Fibroblast of peridontal ligament (primary cell): ENCODE results near the gene NMNAT2.
A peak's percentile ranks its signal among the peaks of the same experiment; 100 is the strongest.

Source experiments
- DNase-seq: peaks from one replicate; pipeline ENCODE4 v3.0.0-alpha.2; 2010; ENCODE audit errors: extremely low read depth

The NMNAT2 gene

DNA sequence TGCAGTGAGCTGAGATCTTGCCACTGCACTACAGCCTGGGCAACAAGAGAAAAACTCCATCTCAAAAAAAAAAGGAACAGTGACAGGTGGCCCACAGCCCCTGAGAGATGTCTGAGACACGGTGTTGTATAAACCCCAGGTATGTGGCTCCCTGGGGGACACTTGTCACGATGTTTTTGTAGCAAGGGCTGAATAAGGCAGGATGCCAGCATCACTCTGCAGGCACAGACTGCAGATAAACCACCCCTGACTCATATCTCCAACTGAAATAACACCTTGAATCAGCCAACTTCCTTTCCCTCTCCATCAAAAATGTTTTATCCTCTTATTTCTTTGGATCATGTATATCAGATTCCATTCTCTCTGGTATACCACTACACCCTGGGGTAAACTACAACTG lies 52.5 kb downstream of the NMNAT2 start:
- no peak for DNase-seq

DNA sequence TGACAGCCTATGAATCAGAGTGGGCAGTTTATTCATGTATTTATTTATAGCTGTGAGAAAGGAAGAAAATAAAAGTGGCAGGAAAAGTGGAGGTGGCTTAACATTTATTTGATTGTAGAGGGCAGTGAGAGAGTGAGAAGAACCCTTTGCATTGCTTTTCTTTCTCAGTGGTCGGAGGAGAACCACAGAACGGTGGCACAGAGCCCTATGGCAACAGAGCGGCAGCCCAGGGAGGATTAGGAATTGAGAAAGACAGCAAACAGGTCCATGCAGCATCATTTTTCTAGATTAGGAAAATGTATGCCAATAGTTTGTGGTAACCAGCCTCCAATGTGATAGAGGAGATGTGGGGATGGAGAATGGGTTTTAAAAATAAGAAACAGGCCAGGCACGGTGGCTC lies 53.1 kb downstream of the NMNAT2 start:
- DNase-seq, result no peak

DNA sequence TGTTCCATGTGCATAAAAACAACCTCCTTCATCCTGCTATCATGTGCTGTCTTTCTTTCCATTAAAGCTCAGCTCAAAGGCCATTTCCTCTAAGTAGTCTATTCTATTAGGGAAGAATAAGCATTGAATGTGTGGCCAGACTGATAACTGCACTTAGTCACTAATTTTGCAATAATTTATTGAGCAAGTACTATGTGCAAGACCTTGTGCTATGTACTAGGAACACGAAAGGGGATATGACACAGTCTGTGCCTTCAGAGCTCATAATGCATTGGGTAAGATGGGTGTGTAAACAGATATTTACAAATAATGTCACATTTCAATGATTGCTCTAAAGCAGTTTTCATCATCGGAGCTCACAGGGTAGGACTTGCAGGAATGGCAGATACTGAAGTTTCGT lies 54.2 kb downstream of the NMNAT2 start:
- no peak for DNase-seq

DNA sequence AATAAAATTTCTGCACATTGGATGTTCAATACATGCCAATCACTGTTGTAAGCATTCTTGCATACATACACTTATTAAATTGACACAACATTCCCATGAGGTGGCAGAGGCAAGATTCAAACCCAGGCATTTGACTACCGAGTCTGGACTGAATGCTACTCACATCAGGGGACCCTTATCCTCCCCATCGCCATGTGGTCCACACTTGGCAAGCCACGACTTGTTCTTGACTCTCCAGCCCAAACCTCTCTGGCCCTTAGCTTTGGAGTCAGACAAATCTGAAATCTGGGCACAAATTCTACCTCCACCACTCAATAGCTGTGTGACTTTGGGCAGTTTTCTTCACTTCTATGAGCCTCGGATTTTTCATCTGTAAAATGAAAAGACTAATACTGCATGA lies 57.1 kb downstream of the NMNAT2 start:
- no peak for DNase-seq

DNA sequence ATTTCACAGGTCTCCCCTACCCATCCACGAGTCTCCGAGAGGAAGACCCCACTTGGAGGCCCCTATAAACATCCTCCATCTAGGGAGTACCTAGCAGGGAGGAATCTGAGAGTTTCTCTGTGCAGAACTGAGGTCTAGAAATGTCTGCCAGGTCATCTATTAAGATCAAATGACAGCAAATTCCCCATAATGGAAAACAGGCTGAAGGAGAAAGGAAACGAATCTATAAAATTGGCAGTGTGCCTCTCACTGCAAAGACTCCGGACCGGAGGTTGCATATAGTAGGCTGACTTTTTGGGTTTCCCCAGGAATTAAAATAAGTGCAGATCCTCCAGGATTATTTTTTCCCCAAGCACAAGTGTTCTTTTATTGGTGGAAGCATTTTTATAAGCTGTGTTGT lies 57.7 kb downstream of the NMNAT2 start:
- peak; percentile 11 for DNase-seq

DNA sequence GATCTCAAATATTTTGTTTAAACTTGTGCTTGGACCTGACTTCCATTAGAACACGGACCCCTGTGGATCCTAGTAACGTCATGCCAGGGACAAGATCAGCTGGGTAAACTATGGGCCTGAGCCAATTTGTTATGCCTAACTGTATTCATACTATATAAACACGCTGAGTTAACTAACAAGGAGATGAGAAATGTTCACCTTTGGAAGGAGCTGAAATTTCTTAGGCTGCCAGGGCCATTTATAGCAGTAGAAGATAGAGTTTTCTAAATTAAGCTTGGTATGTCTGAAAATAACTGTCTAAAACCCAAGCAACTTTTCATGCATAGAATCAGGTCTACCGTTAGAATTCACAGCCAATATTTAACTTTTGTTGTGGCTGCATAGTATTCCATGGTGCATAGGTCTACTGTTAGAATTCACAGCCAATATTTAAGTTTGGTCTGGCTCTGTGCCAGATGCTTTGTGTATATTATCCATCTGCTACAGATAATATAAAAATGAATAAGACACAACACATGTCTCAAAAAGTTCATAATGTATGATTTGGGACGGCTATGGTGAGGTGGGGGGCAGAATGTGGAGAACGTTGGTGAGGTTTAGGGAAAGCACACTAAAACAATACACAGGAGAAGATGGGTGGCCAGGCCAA lies 61.5 kb downstream of the NMNAT2 start:
- no peak for DNase-seq

DNA sequence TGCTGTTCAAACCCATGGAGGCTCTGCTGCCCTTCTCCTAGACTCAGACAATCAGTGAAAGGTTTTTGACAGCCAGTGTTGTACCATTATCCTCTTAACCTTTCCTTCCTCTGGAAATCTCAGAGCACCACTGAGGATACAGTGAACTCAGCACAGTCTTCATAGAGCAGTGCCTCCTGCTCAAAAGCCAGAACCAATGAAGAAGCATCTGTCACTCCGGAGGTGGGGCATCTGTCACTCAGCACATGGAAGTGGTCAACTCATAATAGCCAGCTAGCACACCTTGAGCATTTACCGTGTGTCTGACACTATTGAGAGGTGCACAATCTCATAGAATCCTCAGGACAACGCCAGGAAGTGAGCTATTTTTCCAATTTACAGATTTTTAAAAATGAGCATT lies 62.4 kb downstream of the NMNAT2 start:
- no peak for DNase-seq

DNA sequence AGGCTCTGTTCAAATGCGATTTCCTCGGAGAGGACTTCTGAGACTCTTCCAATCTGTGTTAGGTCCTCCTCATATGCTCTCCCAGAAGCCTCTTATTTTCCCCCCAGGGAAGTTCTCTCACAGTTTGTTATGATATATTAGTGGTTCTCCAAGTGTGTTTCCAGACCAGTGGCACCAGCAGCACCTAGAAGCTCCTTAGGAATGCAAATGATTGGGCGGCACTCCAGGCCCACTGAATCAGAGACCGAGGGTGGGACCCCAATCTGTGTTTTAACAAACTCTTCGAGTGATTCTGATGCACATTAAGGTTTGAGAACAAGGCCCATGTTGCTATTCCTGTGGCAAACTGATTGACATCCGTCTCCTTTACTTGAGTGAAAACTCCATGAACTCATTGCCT lies 63.0 kb downstream of the NMNAT2 start:
- DNase-seq, result no peak

DNA sequence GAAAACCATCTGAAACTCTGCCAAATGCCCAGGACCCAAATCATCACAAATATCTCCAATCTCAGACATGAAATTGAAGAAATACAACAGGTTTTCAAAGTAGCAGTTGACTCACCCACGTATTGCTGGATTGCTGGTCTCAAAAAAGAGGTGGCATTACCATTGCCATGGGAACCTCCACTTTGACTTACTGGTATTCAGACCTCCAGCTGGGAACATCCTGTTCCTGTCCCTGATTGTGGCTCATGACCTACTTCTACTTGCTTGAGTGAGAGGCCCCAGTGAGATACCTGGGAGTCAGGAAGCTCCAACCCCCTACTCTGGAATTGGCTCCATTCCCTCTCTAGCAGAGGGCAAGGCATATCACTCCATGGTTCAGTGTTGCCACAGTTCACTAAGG lies 64.6 kb downstream of the NMNAT2 start:
- no peak for DNase-seq

DNA sequence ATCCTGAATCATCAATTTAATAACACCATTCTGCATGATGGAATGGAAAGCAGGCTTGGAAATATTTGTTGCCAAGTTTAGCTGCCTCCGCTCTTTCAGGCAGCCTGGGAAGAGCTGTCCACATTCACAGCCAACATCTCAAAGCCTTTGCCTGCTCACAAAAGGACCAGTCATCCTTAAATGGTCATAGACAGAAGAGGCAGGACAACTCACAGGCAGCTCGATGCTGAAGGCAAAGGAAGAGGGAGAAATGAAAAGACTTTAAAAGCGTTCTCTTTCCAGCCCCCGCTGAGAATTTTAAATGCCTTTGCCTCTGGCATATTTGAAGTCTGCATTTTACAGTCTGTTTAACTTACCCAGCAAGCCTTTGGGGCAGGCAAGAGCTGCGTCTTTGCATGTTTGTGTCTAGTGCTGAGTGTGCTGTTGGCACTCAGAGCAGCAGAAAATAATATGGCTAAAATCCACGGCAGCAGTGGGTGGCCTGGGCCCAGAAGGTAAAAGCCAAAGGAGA lies 68.9 kb downstream of the NMNAT2 start:
- DNase-seq, result peak; percentile 77

DNA sequence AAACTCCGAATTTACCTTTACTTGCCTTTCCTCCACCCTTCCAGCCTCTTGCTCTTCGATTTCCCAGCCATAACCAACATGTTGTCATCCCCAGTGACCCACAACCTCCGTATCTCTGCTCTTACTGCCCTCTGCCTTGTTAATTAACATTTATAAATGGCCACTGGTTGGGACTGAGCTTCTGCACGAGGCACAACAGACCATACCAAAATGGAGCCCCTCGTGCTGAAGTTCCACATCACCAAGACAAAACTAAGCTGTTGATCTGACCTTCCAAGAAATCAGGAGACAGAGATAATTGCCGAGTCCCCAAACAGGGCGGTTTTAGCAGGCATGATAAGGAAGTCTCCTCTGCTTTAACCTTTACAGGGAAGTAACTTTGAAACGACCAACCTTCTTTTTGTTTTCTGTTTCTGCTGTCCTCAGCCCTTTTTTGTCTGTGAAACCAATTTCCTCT lies 71.9 kb downstream of the NMNAT2 start:
- DNase-seq, result no peak

DNA sequence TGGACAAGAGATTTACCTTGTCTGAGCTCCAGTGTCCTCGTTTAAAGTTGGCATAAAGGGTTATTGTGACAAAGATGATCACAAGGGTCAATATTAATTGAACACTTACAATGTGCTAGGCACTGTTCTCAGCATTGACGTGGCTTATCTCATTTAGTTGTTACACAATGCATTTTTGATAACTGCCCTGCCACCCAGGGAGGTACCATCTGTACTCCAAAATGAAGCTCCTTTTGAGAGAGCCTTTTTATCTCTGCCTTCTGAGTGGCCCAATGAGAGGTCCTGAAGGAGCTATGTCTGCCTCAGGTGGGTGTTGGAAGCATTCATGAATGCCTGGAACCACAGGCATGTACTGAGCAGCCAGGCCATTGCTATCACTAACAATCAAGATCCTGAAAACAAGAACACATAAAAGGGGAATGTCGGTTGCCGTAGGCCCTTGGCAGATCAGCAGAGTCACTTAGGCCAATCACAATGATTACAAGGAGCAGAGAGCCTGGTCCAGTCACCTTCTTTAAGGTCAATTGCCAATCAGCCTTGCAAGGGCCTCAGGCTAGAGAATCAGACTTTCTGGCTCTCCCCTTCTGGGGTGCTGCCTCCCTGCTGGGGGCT lies 78.5 kb downstream of the NMNAT2 start:
- no peak for DNase-seq

DNA sequence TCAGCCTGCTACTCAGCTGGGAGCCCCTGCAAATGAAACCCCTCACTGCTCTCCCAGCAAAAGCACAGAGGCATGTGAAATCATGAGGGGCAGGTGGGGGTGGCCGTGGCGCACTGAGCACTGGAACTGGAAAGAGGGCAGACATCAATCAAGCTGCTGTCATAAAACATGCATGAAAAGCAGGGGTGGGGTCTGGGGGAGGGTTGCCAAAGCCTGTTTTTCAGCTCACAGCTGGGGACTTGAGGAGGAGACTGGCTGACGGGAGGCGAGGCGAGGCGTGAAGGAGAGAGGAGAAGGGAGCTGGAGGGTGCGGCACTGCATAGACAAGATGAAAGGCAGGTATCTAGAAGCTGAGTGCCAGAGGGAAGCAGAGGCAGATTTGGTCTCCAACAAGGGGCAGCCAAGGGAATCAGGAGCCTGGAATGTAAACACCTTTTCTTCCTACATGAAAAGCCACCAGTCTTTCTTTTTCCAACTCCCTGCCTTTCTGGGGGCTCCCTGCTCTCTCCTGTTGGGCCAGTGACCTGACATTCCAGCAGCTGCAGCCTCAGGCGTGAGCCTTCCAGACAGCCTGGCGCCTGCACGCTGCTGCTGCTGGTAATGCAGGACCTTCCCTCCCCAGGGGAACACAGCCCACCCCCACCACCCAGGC lies 87.0 kb downstream of the NMNAT2 start:
- no peak for DNase-seq

DNA sequence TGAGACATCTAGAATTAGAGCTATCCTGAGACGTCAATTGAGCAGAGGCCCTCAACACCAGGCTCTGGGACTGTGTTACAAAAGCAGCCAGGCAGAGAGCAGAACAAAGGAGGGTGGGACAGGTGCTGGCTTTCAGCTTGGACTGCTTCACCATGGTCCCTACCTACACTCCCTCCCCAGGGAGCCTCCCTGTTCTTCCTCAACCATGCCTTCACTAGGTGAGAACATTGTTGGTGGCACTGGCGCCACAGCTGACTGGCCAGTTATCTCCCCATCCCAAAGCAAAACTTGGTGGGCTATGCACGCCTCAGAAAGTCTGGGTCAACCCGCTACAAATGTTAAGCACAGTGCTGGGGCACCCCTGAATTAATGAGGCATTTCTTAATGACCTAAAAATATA lies 87.8 kb downstream of the NMNAT2 start:
- no peak for DNase-seq

DNA sequence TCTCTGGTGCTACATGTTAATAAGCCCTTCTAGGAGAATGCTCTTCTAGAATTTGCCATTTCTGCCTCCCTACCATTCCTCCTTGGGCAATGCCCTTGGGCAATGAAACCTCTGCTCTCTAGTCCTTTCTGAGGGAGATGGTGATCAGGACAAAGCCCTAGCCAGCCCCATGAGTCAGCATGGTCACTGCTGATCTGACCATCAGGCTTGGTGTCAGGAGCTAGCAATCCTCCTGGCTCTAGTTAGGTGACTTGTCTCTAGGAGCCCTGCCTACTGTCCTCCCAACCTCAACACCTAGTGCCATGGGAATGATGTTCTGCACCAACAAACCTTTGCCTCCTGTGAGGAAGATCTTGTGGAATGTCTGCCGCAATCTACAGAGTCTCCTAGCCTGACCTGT lies 89.8 kb downstream of the NMNAT2 start:
- DNase-seq, result no peak

DNA sequence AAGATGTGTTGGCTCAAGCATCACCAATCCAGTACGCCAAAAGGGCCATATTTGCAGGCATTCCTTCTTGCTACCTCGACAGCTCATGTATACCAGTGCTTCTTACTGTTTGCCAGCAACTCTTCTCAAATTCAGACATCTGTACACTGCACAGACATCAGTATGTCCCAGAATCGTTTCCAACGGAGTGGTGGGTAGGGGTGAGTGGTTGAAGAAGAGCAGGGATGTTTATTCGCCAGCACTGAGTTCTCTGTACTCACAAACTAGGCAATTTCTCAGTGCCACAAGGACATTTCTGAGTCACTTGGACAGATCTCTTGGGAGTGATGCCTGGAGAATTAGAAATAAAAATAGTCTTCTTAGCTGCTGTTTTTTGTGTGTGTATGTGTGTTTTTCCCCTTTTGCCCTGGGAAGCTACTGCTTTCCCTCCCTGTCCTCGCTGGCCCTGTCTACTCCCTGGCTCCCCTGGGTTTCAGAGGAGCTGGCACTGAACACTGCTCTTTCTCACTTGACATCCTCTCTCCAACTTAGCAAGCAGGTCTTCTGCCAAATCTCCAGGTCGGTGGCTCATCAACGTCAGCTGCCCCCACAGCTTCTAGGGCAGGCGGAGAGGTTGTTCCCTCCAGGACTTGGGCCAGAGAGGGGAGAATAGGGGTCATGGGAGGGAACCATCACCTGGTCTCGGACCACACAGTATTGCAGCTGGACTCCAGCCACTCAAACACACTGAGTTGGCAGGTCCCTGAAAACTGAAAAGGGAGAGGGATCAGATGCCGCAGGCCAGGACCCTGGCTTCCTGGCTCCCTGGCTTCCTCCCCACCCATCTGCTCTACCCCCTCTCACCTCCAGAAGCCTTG lies 90.5 kb downstream of the NMNAT2 start:
- no peak for DNase-seq

DNA sequence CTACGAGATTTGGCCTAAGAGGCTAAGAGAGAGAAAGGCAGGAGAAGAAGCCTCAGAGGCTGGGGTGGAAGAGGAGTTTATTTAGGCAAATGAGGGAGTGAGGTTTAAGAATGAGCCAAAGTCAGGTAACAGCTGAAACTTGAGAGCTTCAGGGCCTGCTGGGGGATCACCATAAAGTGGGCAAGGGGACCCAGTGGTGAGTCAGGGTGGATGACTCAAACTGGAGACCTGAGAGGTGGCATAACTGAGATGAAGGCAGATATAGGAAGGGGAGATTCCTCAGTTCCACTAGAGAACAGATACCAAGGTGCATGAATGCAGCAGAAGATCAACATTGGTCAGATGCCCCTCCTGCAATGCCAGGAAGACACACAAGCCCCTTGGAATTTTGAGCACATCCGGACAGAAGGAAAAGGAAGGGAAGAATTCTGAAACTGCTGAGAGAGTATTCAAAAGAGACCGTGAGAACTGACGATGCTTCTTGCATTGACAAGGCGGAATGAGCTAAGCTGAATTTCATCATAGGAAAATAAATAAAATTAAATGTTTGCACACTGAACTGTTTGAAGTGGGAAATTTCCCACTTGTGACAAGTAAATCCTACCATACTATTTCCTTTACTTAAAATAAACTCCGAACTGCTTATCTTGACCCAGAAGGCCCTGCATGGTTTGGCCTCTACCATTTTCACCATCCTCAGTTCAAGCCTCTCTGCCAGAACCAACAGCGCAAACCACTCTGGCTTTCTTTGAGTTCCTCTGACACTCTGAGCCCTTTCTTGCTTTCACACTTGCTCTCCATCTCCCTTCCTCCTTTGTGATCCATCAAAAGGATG lies 94.1 kb downstream of the NMNAT2 start:
- peak; percentile 77 for DNase-seq

DNA sequence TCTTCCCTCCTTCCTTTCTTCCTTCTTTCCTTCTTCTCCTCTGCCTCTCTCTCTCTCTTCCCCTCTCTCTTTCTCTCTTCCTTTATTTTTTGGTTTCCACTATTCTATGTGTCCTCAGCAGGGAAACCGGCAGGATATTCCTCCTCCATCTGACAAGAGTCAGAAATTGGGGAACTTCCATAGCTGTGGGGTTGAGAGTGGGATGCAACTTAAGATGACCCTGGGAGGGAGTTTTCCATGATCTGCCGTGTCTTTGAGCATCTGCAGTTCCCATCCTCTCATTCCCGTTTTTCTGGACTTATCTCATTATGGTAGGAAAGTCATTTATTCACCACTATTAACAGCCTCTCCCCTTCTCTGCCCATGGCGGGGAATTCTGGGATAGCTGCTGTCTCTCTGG lies 98.6 kb downstream of the NMNAT2 start:
- no peak for DNase-seq

DNA sequence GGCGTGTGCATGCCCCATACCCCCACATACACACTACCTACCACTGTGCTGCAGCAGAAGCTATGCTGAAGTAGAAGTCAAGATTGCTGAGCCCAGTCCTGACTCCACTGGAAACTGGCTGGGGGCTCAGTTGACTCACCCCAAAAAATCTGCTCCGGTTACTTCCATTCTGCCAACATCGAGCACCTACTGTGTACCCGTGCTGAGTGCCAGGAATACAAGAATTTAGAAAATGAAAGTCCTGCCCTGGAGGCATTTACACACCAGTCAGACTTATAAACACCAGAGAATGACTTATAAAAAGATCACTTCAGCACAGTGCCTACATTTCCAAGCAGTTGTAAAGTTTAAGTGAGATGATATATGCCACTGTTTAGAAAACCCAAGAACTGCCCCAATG lies 99.1 kb downstream of the NMNAT2 start:
- DNase-seq, result no peak

DNA sequence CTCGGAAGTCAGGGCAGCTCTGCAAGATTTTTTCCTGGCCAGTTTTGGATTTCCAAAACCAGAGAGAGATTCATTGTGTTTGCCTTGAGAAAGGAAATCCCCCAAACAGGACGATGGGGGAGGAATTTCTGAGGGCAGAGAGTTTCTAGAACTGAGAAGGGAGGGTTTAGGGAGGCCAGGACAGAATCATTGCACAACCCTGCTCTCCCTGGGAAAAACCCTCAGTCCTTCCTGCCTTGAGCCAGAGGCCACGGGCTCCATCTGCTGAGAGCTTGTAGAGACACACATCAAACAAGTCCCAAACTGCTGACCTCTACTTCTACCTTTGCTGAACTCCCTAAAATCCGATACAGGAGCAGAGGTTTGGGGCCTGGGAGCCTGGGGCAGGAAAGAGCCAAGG lies 99.7 kb downstream of the NMNAT2 start:
- DNase-seq, result peak; percentile 95

DNA sequence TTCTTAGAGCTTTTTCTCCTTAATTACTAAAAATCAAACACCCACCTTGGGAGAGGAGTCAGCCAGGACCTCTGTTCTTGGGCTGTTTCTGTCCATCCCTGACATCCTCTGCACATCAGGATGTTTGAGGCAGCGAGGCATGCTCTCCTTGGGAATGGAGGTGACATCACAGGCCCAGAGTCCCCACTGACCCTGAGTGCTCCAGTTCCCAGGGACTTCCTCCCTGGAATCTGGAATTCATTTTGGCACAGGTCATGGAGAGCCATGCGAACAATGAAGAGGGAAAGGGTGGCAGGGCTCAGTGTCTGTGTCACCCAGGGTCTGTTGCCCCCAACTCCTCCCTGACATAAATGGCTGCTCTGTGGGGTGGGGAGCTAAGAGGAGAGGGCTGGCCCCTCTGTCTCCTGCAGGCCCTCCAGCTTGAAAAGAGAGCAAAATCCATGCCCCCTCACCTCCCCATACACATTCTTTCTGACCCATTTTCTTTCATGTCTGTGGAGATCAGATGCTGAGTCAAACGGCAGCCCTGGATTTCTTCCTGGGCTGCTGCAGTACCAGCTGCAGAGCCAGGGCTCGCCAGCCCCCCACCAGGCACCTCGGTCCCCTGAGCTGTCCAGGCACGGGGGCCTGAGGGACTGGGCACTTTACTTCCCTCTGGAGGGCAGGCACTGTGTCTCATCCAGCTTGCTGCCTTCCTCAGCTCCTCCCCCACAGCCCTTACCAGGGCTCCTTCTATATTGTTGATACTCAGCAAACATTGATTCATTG lies 102.0 kb downstream of the NMNAT2 start:
- no peak for DNase-seq
